BJ (cell line): ENCODE results near the gene NUP62. TPM values are rescaled to one million over a fixed set of nuclear protein-coding genes. Genes with fewer than 3 reads are reported as not detected.

ENCODE experiments used
- CTCF ChIA-PET: fragments of 350-600 bp; formaldehyde crosslinking; extraction: SDS; loops from one replicate; lab custom pipeline; 2021; ENCODE audit warnings: antibody characterized with exemption, inconsistent platforms; lab: Yijun Ruan, JAX
- POLR2A ChIA-PET: fragments of 300-600 bp; sonication (Branson Sonifier 250); formaldehyde crosslinking; extraction: SDS; loops from one replicate; lab custom pipeline; 2021; ENCODE audit warnings: antibody characterized with exemption; lab: Charles Lee
- DNase-seq: peaks from one replicate; pipeline ENCODE4 v3.0.0-alpha.2; 2011; ENCODE audit warnings: low read depth
- H3K27me3 ChIP-seq: 2 replicates; pipeline ENCODE4 v1.6.0; 2011; ENCODE audit warnings: low read length; ENCODE audit not compliant: control insufficient read depth, insufficient read depth
- H3K36me3 ChIP-seq: 2 replicates; pipeline ENCODE4 v1.5.1; 2011; ENCODE audit warnings: low read length; ENCODE audit not compliant: control insufficient read depth, insufficient read depth
- H3K4me3 ChIP-seq: 2 replicates; pipeline ENCODE4 v1.5.1; 2011; ENCODE audit warnings: low read depth, mild to moderate bottlenecking, control low read depth, low read length
- CTCF ChIP-seq: IDR thresholded peaks from 2 replicates; pipeline ENCODE4 v1.5.1; 2011; ENCODE audit warnings: low read depth, mild to moderate bottlenecking, control low read depth, inconsistent platforms, low read length, moderate library complexity; ENCODE audit not compliant: insufficient read depth
- polyA plus RNA-seq: library from polyadenylated mRNA; depleted of rRNA; stranded (reverse); fragments of >200 nt; gene quantifications from 2 replicates; pipeline ENCODE4 v1.2.3, GENCODE V29; 2011

The NUP62 gene
- polyA plus RNA-seq, 1 experiment = 15.1 TPM

GRCh38 chr19:49931293-49932040, 2.2 kb upstream of the NUP62 start:
- ChIA-PET POLR2A (no interaction called here), CTCF (interaction anchor here (1.2 kb wide), 1 partner anchor 205 kb away, joined by 4 read pairs; no protein-coding TSS in a partner anchor)
- DNase-seq = no peak
- Histone ChIP-seq H3K27me3 (no peaks in the 10 kb centered on the region), H3K4me3 (no peak overlapping the region), H3K36me3 (peaks cover 8% of the 10 kb centered on the region)
- no peak for TF ChIP-seq CTCF

- ChIA-PET CTCF (interaction anchor here (1.2 kb wide), 1 partner anchor 206 kb away, joined by 4 read pairs; no protein-coding TSS in a partner anchor), POLR2A (no interaction called here)
- Histone ChIP-seq H3K27me3 (no peaks in the 10 kb centered on the region), H3K36me3 (peaks cover 8% of the 10 kb centered on the region), H3K4me3 (no peak overlapping the region; the same call in 1 of the 2 replicates)
- no peak for DNase-seq
- TF ChIP-seq CTCF = no peak
Measured at GRCh38 chr19:49930483-49931011, 1.2 kb upstream of the NUP62 start.

- Histone ChIP-seq H3K27me3 (no peaks in the 10 kb centered on the region), H3K4me3 (peak overlapping the region; percentile 98), H3K36me3 (peaks cover 8% of the 10 kb centered on the region)
- TF ChIP-seq CTCF = no peak
- peak; percentile 73 for DNase-seq
- POLR2A ChIA-PET = interaction anchor here (0.5 to 0.6 kb wide), 2 partner anchors 63 to 159 kb away, joined by 3 to 35 read pairs; no protein-coding TSS in a partner anchor
- CTCF ChIA-PET = interaction anchor here (1.9 kb wide), 1 partner anchor 8 kb away, joined by 9 read pairs; no protein-coding TSS in a partner anchor
Measured at GRCh38 chr19:49929611-49930482, 543 bp upstream of the NUP62 start.

GRCh38 chr19:49927526-49928264, 1.6 kb downstream of the NUP62 start:
- no peak for DNase-seq
- no peak for TF ChIP-seq CTCF
- ChIA-PET CTCF (interaction anchor here (0.6 to 1.0 kb wide), 3 partner anchors 10 to 68 kb away, joined by 3 to 4 read pairs (median 3); no protein-coding TSS in a partner anchor), POLR2A (interaction anchor here (1.0 kb wide), 1 partner anchor 50 kb away, joined by 3 read pairs; the partner anchor contains the start of genes AKT1S1 and TBC1D17)
- H3K4me3 ChIP-seq = no peak overlapping the region
- H3K36me3 ChIP-seq = peaks cover 14% of the 10 kb centered on the region
- no peaks in the 10 kb centered on the region for H3K27me3 ChIP-seq
